GM18873 (cell line): ENCODE measurements around the gene ZCRB1.
"Not testable (repeated sequence)": the region's sequence is repeated elsewhere in the genome, so short reads cannot be mapped to it uniquely, and the experiment has no call there.

ENCODE experiments used
- ATAC-seq: cut with Tn5 transposase; IDR thresholded peaks from one replicate; pipeline ENCODE4 v1.9.1; 2021; ENCODE audit warnings: mild to moderate bottlenecking, moderate library complexity, moderate number of reproducible peaks; ENCODE audit not compliant: unreplicated experiment, low FRiP score

Gene ZCRB1

GRCh38 chr12:42332301-42333285 lies 6.7 kb upstream of the ZCRB1 start:
- peak; percentile 67 for ATAC-seq

GRCh38 chr12:42330097-42330496 lies 4.2 kb upstream of the ZCRB1 start:
- ATAC-seq: not testable (repeated sequence)

- peak; percentile 3 for ATAC-seq
Observed at GRCh38 chr12:42327227-42327590, 1.3 kb upstream of the ZCRB1 start.

GRCh38 chr12:42326541-42327226 lies 790 bp upstream of the ZCRB1 start:
- peak; percentile 17 for ATAC-seq

DNA sequence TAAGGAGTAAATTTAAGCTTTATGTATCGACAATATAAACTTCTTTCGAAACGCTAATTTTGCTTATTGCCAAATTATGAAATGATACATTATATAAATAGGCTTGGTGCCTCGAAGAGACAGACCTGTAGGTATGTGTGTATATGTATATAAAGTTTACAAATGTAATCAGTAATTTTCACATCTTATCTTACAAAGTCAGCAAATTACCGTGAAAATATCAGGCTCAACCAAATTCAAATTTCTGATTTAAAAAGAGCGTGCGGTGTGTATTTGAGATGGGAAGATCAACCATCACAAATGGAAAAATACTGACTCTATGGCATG lies 605 bp downstream of the ZCRB1 start:
- ATAC-seq: no peak

GRCh38 chr12:42323856-42324255 lies 2.0 kb downstream of the ZCRB1 start:
- no peak for ATAC-seq

GRCh38 chr12:42322567-42322966 lies 3.3 kb downstream of the ZCRB1 start:
- no peak for ATAC-seq

DNA sequence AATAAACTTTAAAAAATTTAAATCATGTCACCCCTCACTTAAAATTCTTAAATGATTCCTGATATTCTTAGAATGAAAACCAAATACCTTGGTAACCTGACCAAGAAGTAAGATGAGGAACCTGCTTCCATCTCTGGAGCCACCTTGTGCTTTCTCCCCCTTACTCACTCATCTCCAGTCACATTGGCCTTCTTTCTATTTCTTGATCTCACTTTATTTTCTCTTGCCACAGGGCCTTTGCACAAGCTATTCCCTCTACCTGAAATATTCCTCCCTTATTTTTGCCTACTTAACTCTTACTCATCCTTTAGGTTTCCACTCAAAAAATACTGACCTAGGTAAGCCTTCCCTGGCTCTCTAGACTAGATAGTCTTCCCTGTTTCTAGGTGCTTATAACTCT lies 5.1 kb downstream of the ZCRB1 start:
- no peak for ATAC-seq

DNA sequence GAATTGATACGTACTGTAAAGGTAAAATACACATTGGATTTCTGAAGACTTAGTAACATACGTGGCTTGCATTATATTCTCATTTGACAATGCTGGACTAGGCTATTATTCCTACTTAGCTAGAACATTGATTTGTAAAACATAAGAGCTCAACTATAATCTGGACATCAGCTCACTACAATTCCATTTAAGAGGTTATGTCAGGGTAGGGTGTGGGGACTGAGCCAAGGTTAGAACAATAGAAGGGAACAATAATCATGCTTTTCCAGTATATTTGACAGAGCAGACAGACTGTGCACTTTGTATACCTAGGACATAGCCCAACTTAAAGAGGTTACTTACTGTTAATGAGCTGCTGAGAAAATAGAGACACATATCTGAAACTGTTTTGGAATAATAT lies 10.8 kb downstream of the ZCRB1 start:
- ATAC-seq: no peak

GRCh38 chr12:42309996-42310395 lies 15.9 kb downstream of the ZCRB1 start:
- no peak for ATAC-seq

- ATAC-seq: no peak
Observed at GRCh38 chr12:42308390-42308789, 17.5 kb downstream of the ZCRB1 start.

DNA sequence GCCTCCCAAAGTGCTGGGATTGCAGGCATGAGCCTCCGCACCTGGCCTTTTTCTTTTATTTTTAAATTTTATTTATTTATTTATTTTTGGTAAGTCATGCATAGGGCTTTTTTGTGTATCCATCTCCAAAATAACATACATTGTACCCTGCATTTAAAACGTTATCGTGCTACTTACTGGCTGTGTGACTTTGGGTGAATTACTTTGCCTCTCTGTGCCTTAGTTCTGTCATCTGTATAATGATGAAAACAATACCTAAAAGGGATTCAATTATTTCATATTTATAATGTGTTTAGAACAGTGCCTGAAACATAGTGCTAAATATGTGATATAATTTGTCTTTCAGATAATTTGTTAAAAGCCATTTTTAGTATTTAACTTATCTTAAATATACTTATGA lies 19.6 kb downstream of the ZCRB1 start:
- no peak for ATAC-seq

DNA sequence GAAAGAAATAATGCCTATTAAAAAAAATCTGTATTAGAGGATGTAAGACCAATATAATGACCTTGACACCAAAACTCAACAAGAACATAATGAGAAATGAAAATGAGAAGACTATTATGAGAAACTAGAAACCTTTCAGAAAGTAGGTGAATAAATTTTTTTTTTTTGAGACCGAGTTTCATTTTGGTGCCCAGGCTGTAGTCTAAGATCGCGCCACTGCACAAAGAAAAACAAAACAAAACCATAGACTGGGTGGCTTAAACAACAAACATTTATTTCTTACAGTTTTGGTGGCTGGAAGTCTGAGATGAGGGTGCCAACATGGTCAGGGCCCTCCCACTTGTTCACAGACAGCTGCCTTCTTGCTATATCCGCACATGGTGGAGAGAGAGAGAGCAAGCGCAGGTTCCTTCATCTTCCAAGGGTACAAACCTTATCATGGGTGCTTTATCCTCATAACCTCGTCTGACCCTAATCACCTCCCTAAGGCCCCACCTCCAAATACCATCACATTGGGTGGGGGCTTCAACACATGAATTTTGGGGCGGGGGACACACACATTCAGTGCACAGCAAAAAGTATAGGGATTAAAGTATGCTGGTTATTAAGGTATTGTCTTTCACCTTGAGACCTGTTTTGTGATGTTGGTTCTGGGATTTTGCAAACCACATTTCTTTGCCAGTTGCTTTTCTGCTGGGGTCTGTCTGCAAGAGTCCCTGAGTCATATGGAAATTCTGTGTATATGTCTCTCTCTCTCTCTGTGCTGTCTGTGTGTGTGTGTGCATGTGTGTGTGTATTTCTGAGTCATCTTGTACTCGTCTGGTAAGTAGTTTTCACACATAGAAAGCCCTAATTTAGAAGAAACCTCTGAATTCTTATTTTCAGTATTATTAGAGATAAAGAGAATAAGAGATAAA lies 26.2 kb downstream of the ZCRB1 start:
- ATAC-seq: peak; percentile 84

GRCh38 chr12:42298887-42299286 lies 27.0 kb downstream of the ZCRB1 start:
- ATAC-seq: no peak

DNA sequence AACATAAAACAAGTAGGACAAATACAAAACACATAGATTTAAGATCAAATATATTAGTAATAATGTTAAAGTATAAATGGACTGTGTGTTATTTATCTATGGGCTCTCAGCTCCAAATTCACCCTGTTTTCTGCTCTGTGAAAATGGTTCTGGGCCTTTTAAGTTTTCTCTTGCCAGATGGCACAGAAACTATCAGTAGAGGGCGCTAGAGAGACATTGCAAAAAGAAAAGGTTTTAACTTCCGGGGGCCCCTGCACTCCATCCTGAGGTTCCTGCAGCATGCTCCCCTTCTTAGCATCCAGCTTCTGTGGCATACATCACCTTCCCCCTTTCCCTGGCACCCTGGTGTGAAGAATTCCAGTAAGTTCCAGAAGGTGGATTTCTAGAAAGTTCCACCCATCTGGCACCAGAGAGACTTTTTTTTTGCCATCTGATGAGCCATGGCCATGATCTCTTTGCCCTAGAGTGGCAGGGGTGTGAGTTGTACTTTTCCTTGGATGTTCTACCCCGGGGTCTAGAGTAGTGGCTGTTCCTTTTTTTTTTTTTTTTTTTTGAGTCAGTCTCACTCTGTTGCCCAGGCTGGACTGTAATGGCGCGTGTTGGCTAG lies 29.3 kb downstream of the ZCRB1 start:
- no peak for ATAC-seq

DNA sequence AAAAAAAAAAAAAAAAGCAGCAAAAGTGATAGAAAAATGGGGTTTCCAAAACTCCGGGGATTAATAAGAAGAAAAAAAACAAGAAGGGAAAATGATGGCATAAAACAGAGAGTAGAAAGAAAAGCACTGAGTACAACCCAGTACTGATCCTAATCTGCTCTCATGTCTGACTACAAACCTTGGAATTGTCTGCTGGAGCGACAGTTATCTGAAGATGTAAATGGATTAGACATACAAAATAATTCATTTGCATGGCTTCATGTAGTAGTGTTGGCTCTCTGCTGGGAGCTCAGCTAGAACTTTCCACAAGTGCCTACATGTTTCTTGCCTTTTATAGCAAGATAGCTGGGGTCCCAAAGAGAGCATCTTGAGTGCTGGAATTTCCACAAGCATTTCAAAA lies 34.2 kb downstream of the ZCRB1 start:
- no peak for ATAC-seq

- ATAC-seq: no peak
Observed at GRCh38 chr12:42288544-42288943, 37.4 kb downstream of the ZCRB1 start.

DNA sequence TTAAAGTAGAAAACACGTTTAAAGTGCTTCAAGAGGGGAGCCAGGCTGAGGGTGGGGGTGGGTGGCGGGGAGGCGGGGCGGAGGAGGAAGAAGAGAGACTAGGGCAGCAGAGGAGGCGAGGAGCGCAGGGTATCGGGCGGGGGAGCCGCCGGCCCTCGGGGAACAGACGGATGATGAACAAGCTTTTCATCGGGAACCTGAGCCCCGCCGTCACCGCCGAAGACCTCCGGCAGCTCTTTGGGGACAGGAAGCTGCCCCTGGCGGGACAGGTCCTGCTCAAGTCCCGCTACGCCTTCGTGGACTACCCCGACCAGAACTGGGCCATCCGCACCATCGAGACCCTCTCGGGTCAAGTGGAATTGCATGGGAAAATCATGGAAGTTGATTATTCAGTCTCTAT lies 39.2 kb downstream of the ZCRB1 start:
- no peak for ATAC-seq

DNA sequence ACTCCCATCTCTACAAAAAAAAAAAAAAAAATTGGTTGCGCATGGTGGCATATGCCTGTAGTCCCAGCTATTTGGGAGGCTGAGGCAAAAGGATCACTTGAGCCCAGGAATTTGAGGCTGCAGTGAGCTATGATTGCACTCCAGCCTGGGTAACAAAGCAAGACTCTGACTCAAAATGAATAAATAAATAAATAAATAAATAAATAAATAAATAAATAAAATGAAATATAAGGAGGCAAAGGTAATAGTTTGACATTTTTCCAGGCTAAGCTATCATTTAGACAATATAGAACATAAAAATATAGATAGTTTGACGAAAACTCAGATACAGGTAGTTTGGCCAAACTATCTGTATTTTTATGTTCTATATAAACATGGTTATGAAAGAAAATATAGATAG lies 40.5 kb downstream of the ZCRB1 start:
- no peak for ATAC-seq

- no peak for ATAC-seq
Observed at GRCh38 chr12:42284876-42285275, 41.0 kb downstream of the ZCRB1 start.
